ENCODE results near the gene SRL. TPM values are rescaled to one million over a fixed set of nuclear protein-coding genes. Genes with fewer than 3 reads are reported as not detected.

Gene SRL
- total and polyA plus RNA-seq, 2 of the 4 experiments (the other 2 are of a cell fraction) = under 0.01 to 0.14 TPM

- H3K18ac ChIP-seq (ENCODE audit: low read depth, low read length) = peak overlapping the region; percentile 32
- in situ Hi-C loops (cut with MboI; ENCODE audit: low sequenced_read_pairs) (no loop called here), intact Hi-C loops (cut with micrococcal nuclease) (loop anchor here (1.0 to 2.0 kb wide), 2 partner anchors 50 to 67 kb away; partner anchors contain the start of gene ADCY9), dilution Hi-C loops (cut with HindIII; ENCODE audit: low sequenced_read_pairs, unreplicated experiment) (no loop called here)
- H2BK120ac ChIP-seq (ENCODE audit: low read depth, low read length) = peak overlapping the region; percentile 63
- no peak overlapping the region for H2BK20ac ChIP-seq (ENCODE audit: low read depth, low read length)
- H3K9me1 ChIP-seq (ENCODE audit: insufficient read depth, low read length) = no peaks in the 10 kb centered on the region
- H2AFZ ChIP-seq (replicated peaks; ENCODE audit: low read length, poor library complexity) = peak overlapping the region; percentile 98
- H4K91ac ChIP-seq (ENCODE audit: insufficient read depth, low read depth, low read length) = peak overlapping the region; percentile 87
- BruUV-seq (replicated peaks) = no TSS peak
- H3K27ac ChIP-seq (ENCODE audit: insufficient read depth, low read length) = peak overlapping the region; percentile 88
- H4K8ac ChIP-seq (ENCODE audit: low read depth in 2 of 2, low read length in 2 of 2) = peak overlapping the region; percentile 81 to 96
- peak overlapping the region; percentile 71 for H3K9ac ChIP-seq (ENCODE audit: low read depth, low read length)
- H3K9me3 ChIP-seq (ENCODE audit: control insufficient read depth, insufficient read depth, low read length) = no peaks in the 10 kb centered on the region
- peak overlapping the region; percentile 94 for H2AK9ac ChIP-seq (replicated peaks; ENCODE audit: low read depth, low read length, poor library complexity)
- peak overlapping the region; percentile 67 for H2AK5ac ChIP-seq (ENCODE audit: low read depth, low read length)
- no peaks in the 10 kb centered on the region for H3K36me3 ChIP-seq (ENCODE audit: control insufficient read depth, insufficient read depth, low read length)
- no peak for TF ChIP-seq RFX5 (IDR thresholded peaks at IDR 0.05; ENCODE audit: low read depth, low read length)
- TF ChIP-seq, protein P1, sequence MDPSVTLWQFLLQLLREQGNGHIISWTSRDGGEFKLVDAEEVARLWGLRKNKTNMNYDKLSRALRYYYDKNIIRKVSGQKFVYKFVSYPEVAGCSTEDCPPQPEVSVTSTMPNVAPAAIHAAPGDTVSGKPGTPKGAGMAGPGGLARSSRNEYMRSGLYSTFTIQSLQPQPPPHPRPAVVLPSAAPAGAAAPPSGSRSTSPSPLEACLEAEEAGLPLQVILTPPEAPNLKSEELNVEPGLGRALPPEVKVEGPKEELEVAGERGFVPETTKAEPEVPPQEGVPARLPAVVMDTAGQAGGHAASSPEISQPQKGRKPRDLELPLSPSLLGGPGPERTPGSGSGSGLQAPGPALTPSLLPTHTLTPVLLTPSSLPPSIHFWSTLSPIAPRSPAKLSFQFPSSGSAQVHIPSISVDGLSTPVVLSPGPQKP (IDR thresholded peaks at IDR 0.05; ENCODE audit: borderline replicate concordance, low read depth, low read length) = no peak
- TF ChIP-seq RAD21 (IDR thresholded peaks at IDR 0.05; ENCODE audit: low read length) = peak; percentile 16; the same call in 1 of the 2 replicates
- peak; percentile 81; the same call in 1 of the 2 replicates for TF ChIP-seq MAZ (IDR thresholded peaks at IDR 0.05; ENCODE audit: borderline replicate concordance, low read depth, low read length)
- TF ChIP-seq POLR2A (IDR thresholded peaks at IDR 0.05; ENCODE audit: low read depth, low read length) = peak; percentile 50; the same call in 1 of the 2 replicates
- peak overlapping the region; percentile 96 for H3K14ac ChIP-seq (replicated peaks; ENCODE audit: low read depth, low read length)
- H4K5ac ChIP-seq (ENCODE audit: low read depth, low read length) = peak overlapping the region; percentile 67
- peak overlapping the region; percentile 85 for H2BK5ac ChIP-seq (ENCODE audit: low read depth, low read length, poor library complexity, severe bottlenecking)
- 6% methylated on average over 56 of the region's 85 CpGs; no CpG with 5 or more reads in 1 of the 2 experiments for WGBS, 2 experiments (ENCODE audit: extremely low coverage in 2 of 2, insufficient read length in 1 of 2)
- H3K56ac ChIP-seq (ENCODE audit: extremely low read depth, insufficient read depth, low read length) = peak overlapping the region; percentile 92
- ChIA-PET CTCF (interaction anchor here (0.6 to 1.0 kb wide), 3 partner anchors 53 to 96 kb away, joined by 3 to 6 read pairs (median 4); no protein-coding TSS in a partner anchor), POLR2A (ENCODE audit: unreplicated experiment) (no interaction called here)
- peaks cover 0 to 4% of the 10 kb centered on the region in 2 experiments; a peak in 1 of 4 replicates for H3K79me1 ChIP-seq (ENCODE audit: low read depth in 1 of 2, low read length in 2 of 2)
- H3K4ac ChIP-seq (ENCODE audit: low read depth, low read length) = peak overlapping the region; percentile 95
- H2BK15ac ChIP-seq (ENCODE audit: low read depth, low read length) = peak overlapping the region; percentile 45; the same call in 1 of the 3 replicates
- H3K23ac ChIP-seq (ENCODE audit: low read depth, low read length) = peak overlapping the region; percentile 50; the same call in 1 of the 2 replicates
- H3K4me3 ChIP-seq (ENCODE audit: insufficient read depth, low read depth, low read length) = peak overlapping the region; percentile 69
- DNase-seq (peak; percentile 92), ATAC-seq (ENCODE audit: low read depth) (peak; percentile 98)
- no peaks in the 10 kb centered on the region; the same call in 1 of the 2 replicates for H4K20me1 ChIP-seq (ENCODE audit: insufficient read depth, low read length)
- no peaks in the 10 kb centered on the region for H3K27me3 ChIP-seq (ENCODE audit: control insufficient read depth, insufficient read depth, low read length)
- peak overlapping the region; percentile 87 for H3K4me2 ChIP-seq (ENCODE audit: low read depth, low read length)
- peaks cover 8% of the 10 kb centered on the region for H3K4me1 ChIP-seq (ENCODE audit: control insufficient read depth, insufficient read depth, low read length)
These were observed 58.4 kb downstream of the SRL start for GRCh38 chr16:4183237-4184037.
